ENCODE results near the gene FAN1. TPM values are rescaled to one million over a fixed set of nuclear protein-coding genes. Genes with fewer than 3 reads are reported as not detected.

FAN1 gene
- total RNA-seq, 1 donor from 2014 or later, result 32.3 TPM

- H3K27ac Mint-ChIP-seq, result no peak overlapping the region
- no peak for DNase-seq (ENCODE audit: low spot score in 2 of 2, unreplicated experiment in 2 of 2)
- H3K36me3 Mint-ChIP-seq, result peaks cover 62% of the 10 kb centered on the region
- H3K4me1 Mint-ChIP-seq, result peaks cover 1% of the 10 kb centered on the region
- no peak overlapping the region for H3K4me3 Mint-ChIP-seq
- no peaks in the 10 kb centered on the region for H3K9me3 Mint-ChIP-seq
- H3K27me3 Mint-ChIP-seq (ENCODE audit: low read depth), result no peaks in the 10 kb centered on the region
- no peak for TF ChIP-seq CTCF (IDR thresholded peaks at IDR 0.05; ENCODE audit: unreplicated experiment)
These were observed 52.8 kb downstream of the FAN1 start for GRCh38 chr15:30956216-30957124.

- H3K4me1 Mint-ChIP-seq, result peaks cover 11% of the 10 kb centered on the region
- no peak overlapping the region for H3K4me3 Mint-ChIP-seq
- no peaks in the 10 kb centered on the region for H3K9me3 Mint-ChIP-seq
- H3K36me3 Mint-ChIP-seq, result peaks cover 47% of the 10 kb centered on the region
- H3K27ac Mint-ChIP-seq, result no peak overlapping the region
- TF ChIP-seq CTCF (IDR thresholded peaks at IDR 0.05; ENCODE audit: unreplicated experiment), result no peak
- no peak for DNase-seq (ENCODE audit: low spot score in 2 of 2, unreplicated experiment in 2 of 2)
- H3K27me3 Mint-ChIP-seq (ENCODE audit: low read depth), result no peaks in the 10 kb centered on the region
These were observed 54.5 kb downstream of the FAN1 start for GRCh38 chr15:30958219-30958618.

GRCh38 chr15:30962079-30962478 is 58.4 kb downstream of the FAN1 start:
- H3K9me3 Mint-ChIP-seq, result no peaks in the 10 kb centered on the region
- peaks cover 11% of the 10 kb centered on the region for H3K4me1 Mint-ChIP-seq
- peak overlapping the region; percentile 48 for H3K27ac Mint-ChIP-seq
- no peak for DNase-seq (ENCODE audit: low spot score in 2 of 2, unreplicated experiment in 2 of 2)
- no peak for TF ChIP-seq CTCF (IDR thresholded peaks at IDR 0.05; ENCODE audit: unreplicated experiment)
- peaks cover 27% of the 10 kb centered on the region for H3K36me3 Mint-ChIP-seq
- H3K27me3 Mint-ChIP-seq (ENCODE audit: low read depth), result no peaks in the 10 kb centered on the region
- no peak overlapping the region for H3K4me3 Mint-ChIP-seq

GRCh38 chr15:30962659-30963058 is 58.9 kb downstream of the FAN1 start:
- H3K27ac Mint-ChIP-seq, result peak overlapping the region; percentile 73
- no peaks in the 10 kb centered on the region for H3K9me3 Mint-ChIP-seq
- no peak for TF ChIP-seq CTCF (IDR thresholded peaks at IDR 0.05; ENCODE audit: unreplicated experiment)
- no peak for DNase-seq (ENCODE audit: low spot score in 2 of 2, unreplicated experiment in 2 of 2)
- peaks cover 21% of the 10 kb centered on the region for H3K36me3 Mint-ChIP-seq
- H3K27me3 Mint-ChIP-seq (ENCODE audit: low read depth), result no peaks in the 10 kb centered on the region
- H3K4me1 Mint-ChIP-seq, result peaks cover 11% of the 10 kb centered on the region
- no peak overlapping the region for H3K4me3 Mint-ChIP-seq

- TF ChIP-seq CTCF (IDR thresholded peaks at IDR 0.05; ENCODE audit: unreplicated experiment), result no peak
- no peak overlapping the region for H3K4me3 Mint-ChIP-seq
- no peaks in the 10 kb centered on the region for H3K9me3 Mint-ChIP-seq
- H3K27me3 Mint-ChIP-seq (ENCODE audit: low read depth), result no peaks in the 10 kb centered on the region
- peaks cover 11% of the 10 kb centered on the region for H3K4me1 Mint-ChIP-seq
- H3K27ac Mint-ChIP-seq, result no peak overlapping the region
- DNase-seq (ENCODE audit: low spot score in 2 of 2, unreplicated experiment in 2 of 2), result no peak
- H3K36me3 Mint-ChIP-seq, result peaks cover 16% of the 10 kb centered on the region
These were observed 60.0 kb downstream of the FAN1 start for GRCh38 chr15:30963681-30964080.

Measured in mesothelial cell of epicardium (in vitro differentiated cells).